Glomerular visceral epithelial cell (primary cell): ENCODE measurements around the gene ANKRD9.

Experiments
- DNase-seq: peaks from one replicate; pipeline ENCODE4 v3.0.0-alpha.2; 2016; ENCODE audit errors: extremely low spot score

ANKRD9 gene

DNA sequence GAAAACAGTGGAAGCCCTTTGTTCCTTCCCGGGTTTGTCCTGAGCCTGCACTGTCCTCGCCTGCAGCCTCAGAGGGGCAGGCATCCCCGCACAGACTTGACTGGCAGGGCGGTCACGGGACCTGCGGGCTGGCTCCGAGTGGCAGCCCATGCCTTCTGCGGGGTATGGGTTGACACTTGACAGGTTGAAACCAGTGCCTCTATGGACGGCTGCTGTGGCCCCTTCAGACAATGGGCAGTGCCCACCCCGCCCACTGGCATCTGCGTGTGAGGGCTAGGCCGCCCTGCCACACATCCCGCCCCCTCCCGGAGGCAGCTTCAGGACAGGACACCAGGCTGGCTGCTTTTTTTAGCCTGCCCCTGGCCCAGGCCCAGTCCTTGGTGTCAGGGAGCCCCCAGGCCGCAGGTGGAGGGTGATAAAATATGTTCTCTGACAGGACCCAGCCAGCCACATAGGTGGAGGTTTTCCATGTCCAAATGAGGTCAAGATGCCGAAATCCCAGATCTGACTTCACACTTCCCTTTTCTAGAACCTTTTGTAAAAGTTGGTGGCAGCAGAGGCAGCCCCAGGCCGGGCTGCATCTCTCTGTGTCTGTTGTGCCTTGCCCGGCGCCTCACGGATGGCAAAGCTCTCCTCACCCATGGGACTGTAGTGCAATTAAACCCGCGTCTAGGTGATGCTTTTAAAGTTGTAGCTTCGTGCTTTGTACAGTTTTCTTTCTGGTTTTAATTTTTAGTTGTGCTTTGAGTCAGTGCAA lies 10.0 kb downstream of the ANKRD9 start:
- DNase-seq, result no peak

- no peak for DNase-seq
These were observed 10.8 kb downstream of the ANKRD9 start for GRCh38 chr14:102498678-102499265.

DNA sequence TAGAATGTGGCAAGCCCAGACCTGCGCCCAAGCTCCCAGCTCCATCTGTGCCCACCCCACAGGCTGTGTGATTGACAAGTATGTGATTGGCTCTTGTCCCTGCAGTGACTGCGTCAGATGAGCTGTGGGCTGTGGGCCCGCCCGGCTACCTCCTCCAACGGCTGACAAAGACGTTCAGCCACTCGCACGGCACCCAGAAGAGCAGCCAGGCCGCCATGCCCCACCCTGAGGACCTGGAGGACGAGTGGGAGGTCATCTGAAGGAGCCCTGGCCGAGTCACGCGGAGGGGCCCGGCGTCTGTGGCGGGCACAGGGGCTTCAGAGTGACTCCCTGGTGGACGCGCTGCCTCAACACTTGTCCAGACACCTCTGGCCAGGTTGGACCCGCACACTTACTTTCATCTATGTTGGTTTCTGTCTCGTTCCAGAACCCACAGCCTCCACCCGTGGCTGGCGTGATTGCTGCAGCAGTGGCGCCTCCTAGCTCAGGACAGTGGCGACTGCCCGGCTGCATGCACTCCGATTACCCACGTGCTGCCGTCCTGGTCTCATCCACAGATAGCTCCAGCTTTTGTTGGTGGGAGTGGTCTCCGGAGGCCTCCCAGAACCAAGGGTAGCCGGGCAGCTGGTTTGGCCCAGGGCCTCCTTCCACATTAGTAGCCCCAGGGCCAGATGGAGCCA lies 11.4 kb downstream of the ANKRD9 start:
- DNase-seq, result no peak

- DNase-seq, result no peak
These were observed 12.4 kb downstream of the ANKRD9 start for GRCh38 chr14:102496958-102497744.

GRCh38 chr14:102496331-102496691 lies 13.3 kb downstream of the ANKRD9 start:
- no peak for DNase-seq

DNA sequence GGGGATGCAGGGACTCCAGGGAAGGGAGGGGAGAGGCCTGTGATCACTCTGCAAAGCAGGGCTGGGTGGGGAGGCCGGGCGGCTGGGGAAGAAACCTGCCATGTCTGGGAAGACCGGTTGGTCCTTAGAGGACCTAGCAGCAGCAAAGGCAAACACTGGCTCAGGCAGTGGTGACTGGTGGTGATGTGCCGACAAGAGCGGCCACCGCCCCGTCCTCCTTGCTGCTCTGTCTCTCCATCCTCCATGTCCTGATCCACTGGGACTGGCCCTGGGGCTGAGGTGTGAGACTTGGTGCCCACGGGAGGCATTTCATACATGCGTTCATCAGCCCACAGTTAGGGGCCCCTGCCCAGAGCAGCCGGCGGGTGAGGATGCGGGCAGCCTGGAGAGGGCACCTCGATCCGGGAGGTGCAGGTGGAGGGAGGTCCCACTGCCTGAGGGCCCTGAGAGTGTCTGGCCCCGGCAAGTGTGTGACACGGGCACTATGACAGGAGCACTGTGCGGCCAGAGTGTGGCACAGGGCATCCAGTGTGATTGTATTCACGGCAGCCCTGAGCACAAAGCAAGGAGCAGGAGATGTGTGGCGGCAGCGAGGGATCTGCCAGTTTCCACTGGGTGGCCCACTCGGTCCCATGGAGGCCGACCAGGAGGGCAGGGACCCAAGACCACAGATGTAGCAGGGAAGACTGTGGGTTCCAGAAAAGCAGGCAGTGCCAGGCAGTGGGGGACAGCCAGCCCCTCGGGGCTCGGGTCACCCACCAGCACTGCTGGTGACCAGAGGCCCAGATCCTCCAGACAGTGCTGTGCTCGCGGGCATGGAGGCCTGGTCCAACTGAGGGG lies 13.9 kb downstream of the ANKRD9 start:
- DNase-seq, result no peak

GRCh38 chr14:102493585-102493984 lies 16.0 kb downstream of the ANKRD9 start:
- DNase-seq, result no peak

- no peak for DNase-seq
These were observed 16.5 kb downstream of the ANKRD9 start for GRCh38 chr14:102493096-102493495.

- DNase-seq, result no peak
These were observed 17.1 kb downstream of the ANKRD9 start for GRCh38 chr14:102492531-102492910.

DNA sequence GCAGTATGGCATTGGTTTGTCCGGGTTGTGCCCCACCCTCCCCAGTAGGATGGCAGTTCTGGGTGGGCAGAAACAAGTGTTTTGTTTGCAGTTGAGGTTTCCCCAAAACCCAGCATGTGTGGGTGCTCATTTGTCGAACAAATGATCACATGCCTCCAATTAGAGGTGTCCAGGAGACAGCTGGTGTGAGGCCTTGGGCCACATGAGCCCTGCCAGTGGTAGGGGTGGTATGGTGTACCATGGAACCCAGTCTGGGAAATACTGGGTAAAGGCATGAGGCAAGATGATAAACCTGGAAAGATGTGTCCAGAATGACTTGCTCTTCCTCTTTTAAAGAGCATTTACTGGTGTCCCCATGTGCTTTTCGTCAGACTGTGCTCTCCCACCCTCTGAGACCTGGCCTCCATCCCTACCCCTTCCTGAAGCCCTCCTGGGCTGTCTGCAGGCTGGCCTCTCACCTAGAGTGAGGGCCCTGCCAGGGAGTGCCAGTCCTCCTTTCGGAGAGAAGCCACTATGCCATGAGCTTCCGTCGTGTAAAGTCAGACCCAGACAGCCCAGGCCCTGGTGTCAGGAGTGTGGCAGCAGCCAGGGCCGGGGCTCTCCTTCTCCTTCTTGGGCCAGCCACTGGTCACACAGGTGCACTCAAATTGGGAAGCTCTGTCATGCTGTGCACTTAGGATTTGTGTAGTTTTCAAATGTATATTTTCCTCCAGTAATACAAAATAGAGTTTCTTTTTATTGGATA lies 17.6 kb downstream of the ANKRD9 start:
- DNase-seq, result no peak

DNA sequence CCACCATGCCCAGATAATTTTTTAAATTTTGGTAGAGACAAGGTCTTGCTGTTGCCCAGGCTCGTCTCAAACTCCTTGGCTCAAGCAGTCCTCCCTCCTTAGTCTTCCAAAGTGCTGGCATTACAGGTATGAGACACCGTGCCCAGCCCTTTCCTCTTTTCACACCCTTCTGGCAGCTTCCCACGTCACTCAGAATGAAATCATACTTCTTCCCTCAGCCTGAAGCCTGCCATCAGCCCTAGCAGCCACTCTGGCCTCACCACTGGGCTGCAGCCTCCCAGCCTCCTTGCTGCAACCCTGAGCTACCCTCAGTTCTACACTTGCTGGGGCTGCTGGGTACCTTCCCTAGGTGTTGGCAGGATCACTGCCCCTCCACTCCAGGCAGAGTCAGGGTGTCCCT lies 18.2 kb downstream of the ANKRD9 start:
- DNase-seq, result no peak

- no peak for DNase-seq
These were observed 19.1 kb downstream of the ANKRD9 start for GRCh38 chr14:102490456-102490855.

GRCh38 chr14:102487204-102487577 lies 22.4 kb downstream of the ANKRD9 start:
- DNase-seq, result no peak

DNA sequence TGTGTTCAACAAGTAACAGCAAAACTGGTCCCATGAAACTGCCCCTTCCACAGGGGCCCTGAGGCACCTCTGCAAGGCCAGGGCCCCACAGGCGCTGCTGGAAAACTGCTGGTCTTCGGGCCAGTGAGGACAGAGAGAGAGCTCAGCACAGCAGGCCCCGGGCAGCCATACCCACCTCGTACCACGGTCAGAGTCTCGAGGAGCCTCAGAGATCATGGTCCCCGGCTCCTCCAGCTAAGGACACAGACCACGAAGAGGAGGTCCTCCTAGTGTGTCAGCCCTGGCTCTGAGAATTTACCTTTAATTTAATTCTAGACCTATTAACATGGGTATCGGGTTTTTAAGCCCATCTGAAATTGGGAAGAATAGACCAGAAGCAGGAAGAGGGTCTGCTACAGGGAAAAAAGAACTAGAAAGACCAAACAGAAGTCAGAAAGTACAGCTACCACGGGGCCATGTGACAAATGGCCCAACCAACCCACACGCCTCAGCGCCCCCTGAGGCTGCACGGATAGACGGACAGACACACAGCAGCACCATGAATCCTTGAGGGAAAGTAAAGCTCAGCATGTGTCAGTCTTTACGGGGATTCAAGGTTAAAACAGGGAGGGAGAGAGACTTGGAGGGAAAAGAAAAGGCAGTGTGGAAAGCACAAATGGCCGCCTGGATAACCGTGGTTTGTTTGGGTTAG lies 22.9 kb downstream of the ANKRD9 start:
- DNase-seq, result no peak

DNA sequence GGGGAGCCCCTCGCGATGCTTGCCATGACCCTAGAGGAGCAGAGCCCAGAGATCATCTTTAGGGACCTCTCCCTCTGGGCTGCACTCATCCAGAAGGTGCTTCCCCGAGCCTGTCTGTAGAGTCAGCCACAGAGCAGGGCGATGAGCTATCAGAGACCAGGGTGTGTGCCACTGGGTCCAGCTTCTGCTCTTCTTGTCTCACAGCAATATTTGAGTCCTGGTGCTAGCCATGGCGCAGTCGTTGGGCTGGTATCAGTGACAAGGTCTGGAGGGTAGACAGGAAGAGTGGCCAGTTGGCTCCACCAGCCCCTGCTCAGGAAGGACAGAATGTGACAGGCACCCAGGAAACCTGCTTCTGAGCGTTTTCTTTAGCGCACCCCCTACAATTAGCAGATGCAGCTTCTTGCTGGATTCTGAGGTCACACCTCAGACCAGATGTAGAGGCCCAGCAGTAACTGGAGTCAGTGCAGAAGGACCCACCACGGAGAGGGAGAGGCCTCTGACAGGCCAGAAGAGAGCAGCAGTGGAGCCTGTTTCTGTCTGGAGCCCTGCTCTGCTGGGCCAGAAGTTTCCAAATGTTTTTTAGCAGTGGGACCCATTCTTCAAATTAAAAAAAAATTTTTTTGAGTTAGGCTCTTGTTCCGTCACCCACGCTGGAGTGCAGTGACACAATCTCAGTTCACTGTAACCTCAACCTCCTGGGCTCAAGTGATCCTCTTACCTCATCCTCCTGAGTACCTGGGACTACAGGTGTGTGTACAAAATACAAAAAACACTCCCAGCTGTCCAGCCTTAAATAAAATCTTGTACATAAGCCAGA lies 23.7 kb downstream of the ANKRD9 start:
- no peak for DNase-seq

DNA sequence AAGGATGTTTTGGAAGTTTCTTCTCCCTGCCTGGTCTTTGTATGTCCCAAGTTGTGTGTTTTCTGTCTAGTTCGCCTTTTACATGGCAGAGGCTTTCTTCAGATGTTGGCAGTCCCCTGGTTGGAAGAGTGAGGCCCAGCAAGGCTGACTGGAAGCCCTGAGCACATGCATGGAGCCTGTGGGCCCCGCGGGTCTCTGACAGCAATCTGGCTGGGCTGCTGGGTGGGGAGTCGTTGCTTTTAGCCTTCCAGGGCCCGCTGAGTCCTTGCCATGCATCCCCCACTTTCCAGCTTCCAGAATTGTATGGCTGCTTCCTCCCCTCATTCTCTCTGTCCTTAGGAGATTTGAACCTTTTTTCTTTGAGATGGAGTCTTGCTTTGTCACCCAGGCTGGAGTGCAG lies 25.3 kb downstream of the ANKRD9 start:
- DNase-seq, result no peak

DNA sequence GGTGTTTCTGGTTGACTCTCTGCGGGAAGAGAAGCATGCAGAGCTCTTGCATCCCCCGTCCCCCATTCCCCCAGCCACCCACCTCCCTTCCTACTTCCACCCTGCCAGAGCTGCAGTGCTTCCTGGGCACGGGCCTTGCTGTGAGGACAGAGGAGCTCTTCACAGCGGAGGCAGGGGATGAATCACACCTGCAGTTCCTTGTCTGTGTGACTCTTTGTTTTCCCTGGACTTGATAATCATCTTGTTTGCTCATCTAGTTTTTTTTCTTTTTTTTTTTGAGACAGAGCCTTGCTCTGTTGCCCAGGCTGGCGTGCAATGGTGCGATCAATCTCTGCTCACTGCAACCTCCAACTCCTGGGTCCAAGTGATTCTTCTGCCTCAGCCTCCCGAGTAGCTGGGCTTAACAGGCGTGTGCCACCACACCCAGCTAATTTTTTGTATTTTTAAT lies 27.8 kb downstream of the ANKRD9 start:
- DNase-seq, result no peak

DNA sequence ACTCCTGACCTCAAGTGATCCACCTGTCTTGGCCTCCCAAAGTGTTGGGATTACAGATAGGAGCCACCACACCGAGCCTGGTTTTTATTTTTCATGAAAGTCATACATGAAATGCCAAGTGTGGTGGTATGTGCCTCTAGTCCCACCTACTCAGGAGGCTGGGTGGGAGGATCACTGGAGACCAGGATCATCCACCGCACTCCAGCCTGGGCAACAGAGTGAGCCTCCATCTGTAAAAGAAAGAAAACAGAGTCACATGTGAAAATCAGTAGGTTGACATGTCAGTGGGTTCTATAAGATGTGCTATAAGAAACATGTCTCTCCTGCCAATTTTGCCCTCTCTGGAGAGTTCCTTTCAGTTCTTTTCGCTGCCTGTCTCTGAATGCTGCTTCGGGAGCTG lies 28.2 kb downstream of the ANKRD9 start:
- no peak for DNase-seq

DNA sequence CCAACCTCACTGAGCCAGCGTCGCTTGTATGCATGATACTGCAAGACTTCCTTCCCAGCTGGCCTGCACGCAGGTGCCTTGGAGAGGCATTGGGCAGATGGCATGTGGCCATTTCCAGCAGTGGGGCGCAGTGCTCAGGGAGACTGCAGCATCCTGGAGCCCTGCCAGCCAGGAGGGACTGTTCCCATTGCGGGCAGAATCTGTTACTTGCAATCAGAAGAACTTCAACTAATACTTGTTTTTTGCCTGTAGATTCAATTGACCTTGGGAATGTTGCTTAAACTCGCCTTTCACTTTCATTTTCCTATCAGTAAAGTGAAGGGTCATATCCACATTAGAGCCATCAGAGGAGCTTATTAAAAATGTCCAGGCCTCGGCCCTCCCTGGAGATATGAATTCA lies 29.8 kb downstream of the ANKRD9 start:
- no peak for DNase-seq
